Prostate gland (tissue), 2 donors: ENCODE data around the gene AMOTL2.

Experiments
- CTCF ChIP-seq, 4 experiments: fragments of 200-600 bp in 2 of 4; fragments of 450-650 bp in 2 of 4; sonication (generic) in 2 of 4; IDR thresholded peaks; 1 replicate in 3 of 4; 2 replicates in 1 of 4; pipeline ENCODE4 v1.5.1; 2016 to 2019; ENCODE audit warnings: antibody characterized with exemption in 4 of 4, mild to moderate bottlenecking in 2 of 4, moderate library complexity in 2 of 4
- POLR2A ChIP-seq: fragments of 450-650 bp; IDR thresholded peaks from one replicate; pipeline ENCODE4 v1.6.1; 2016; ENCODE audit warnings: antibody characterized with exemption, mild to moderate bottlenecking

GRCh38 chr3:134378384-134378783 lies 4.1 kb upstream of the AMOTL2 start:
- TF ChIP-seq CTCF (IDR thresholded peaks at IDR 0.05): peak in 3 of 4 experiments; percentile 16 to 49 (median 47)
- no peak for TF ChIP-seq POLR2A
